GM20431 (cell line): Measurements from ENCODE around the gene TCF12.
"Not testable (repeated sequence)": the region's sequence is repeated elsewhere in the genome, so short reads cannot be mapped to it uniquely, and the experiment has no call there.

ENCODE experiments used
- in situ Hi-C: fragments of 300-500 bp; cut with MseI, MboI; formaldehyde crosslinking; loops from one replicate; pipeline ENCODE4 v1.15.0; 2020; ENCODE audit warnings: low sequenced_read_pairs; ENCODE audit not compliant: unreplicated experiment

The TCF12 gene

DNA sequence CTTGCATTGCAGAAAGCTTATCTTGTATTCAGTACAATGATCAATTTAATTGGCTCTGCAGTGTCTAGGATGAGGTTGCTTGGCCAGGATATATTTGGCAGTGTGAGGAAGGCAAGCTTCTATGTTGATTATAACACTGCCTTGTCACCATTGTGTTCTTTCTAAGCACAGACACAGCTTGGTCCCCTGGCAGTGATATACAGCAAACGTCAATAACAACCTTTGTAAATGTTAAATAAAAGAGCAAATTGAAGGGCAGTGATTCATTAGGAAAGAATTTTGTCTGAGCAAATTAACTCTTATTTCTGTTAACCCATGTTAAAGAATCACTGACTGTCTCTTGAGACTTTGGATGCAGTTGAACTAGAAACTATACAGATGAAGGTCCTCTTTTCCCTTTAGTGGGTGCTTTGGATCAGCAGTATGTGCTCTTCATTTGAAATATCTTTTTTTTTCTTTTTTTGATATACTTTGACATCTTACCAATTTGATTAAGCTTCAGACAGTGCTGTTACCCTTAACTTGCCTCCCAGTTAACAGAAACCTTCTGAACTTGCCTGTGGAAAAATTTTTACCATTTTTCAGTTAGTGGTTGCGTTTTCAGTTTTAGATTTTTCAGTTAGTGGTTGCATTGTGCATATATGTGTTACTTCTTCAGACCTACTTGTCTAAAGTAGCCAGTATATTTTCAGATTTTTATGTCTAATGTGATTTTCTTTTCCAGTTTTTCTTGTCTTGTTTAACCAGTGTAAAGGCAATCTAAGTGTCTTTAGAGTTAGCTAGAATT lies 199.8 kb downstream of the TCF12 start:
- in situ Hi-C loops: no loop called here

DNA sequence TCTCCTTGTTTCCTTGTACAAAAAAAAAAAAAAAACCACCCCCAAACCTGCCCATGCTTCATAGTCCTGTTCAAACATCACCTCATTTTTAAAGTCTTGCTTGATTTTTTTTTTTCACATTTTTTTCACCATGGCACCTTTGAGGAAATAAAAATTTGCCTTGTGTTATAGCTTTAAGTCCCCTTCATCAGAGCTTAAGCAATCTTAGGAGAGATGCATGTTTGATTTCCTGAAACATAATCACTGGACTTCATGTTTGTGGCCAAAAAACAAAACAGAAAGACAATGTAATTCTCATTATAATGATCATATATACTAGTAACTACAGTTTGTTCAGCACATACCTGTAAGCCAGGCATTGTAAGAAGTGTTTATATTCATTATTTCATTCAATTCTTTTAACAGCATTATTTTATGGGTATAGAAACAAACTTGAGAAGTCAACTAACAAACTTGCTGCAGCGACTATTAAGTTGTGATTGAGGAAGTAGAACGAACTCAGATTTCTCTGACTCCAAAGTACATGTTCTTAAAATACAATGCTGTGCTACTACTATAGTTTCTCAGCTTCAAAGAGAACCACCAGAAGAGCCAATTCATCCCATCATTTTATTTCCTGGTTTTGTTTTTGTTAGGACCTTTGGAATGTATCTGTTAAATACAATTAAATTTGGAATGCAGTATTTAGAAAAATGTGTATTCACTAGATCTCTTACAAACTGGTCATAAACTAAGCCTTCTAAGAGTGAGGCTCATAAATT lies 203.8 kb downstream of the TCF12 start:
- in situ Hi-C loops: no loop called here

DNA sequence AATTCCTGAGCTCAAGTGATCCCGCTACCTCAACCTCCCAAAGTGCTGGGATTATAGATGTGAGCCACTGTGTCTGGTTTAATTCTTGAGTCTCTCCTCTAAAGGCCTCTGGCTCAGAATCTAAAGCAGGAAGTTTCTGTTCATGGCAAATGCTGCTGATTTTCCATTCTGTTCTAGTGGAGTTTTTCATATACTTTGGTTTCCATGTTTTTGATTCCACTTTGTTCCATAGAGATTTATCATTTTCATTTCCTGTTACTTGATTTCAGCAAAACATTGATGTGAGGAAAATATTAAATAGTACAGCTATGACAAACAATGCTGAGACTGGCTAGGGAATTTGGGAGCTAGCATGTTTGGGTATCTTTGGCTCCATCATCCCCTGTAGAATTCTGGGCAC lies 205.6 kb downstream of the TCF12 start:
- in situ Hi-C loops: no loop called here

DNA sequence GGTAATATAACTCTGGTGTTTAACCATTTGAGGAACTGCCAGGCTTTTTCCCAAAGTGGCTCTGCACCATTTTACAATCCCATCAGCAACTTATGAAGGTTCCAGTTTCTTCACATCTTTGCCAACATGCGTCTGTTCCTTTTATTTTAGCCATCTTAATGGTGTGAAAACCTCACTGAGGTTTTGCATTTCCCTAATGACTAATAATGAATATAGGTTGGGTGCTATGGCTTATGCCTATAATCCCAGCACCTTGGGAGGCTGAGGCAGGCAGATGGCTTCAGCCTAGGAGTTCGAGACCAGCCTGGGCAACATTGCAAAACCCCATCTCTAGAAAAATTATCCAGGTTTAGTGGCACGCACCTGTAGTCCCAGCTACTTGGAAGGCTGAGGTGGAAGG lies 210.6 kb downstream of the TCF12 start:
- in situ Hi-C loops: no loop called here

DNA sequence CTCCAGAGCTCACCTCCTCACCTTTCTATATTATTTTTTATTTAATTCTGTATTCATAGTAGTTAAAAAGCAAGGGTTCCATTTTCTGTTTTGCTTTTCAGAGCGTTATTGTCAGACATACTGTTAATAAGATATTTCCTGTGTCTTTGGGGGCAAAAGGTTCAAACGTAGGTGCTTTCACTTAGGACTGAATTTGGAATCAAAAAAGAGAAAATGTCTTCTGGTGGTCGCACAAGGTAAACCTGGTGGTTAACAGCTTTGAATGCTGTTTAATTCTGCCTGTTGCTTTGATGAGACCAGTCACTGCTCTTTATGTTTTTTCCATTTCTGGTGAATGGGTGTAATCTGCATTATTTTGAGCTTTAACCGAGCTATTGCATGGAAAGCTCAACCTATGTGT lies 212.5 kb downstream of the TCF12 start:
- in situ Hi-C loops: no loop called here

DNA sequence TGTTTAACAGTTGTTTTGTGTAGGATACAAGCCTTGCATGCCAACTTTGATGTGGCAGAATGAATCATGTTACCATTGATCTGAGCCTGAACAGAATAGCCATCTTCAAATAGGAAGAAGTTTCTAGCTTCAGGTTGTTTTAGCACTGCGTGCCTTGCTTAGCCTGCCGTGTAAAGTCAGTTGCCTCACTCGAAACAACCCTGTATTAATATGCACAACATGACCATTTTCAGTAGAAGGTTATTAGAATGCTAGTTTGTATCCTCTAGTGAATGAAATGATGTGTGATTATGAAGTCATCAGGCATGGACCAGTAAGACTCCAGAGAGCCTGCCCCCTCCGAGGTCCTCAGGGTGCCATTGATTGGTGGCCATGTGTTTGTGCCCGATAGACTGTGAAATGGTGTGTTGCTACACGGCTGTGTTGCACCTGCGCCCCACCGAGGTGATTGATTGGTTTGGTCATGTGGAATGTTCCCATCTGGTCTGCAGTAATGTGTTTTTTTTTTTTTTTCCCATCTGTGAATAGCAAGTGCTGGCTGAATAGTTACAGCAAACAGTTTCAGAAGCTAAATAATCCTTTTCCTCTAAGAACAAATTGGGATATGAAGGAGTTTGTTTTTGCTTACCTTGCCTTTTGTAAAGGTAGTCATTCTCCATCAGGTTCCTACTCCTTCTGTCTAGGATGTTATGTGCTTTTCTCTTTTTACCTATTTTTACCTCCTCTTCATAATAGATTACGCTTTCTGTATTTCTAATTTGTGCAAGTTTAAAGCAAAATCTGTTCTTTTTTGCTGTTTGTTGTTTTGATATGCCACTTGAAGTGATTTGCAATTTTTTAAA lies 214.9 kb downstream of the TCF12 start:
- in situ Hi-C loops: no loop called here

DNA sequence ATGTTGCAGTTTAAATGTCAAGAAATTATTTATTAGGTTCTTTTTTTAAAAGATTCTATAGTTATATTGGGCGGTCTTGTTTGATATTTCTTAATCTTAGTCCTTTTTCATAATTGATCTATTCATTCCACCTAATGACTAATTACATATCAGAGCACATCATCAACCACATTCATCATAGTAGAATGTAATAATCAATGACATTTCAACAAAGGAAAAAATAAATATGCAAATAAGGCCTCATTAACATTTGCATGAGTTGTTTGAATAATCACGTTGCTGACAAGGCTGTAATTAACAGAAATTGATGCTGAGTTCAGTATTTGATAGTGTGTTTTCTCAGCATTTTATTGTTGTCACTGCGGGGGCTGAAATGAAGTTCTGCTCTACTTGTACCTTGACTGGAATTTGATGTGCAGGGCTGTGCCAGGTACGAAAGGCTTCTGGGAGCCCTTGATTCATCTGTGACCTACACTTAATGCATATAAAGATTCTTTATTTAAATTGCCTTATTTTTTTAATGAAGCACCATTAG lies 215.7 kb downstream of the TCF12 start:
- in situ Hi-C loops: no loop called here

DNA sequence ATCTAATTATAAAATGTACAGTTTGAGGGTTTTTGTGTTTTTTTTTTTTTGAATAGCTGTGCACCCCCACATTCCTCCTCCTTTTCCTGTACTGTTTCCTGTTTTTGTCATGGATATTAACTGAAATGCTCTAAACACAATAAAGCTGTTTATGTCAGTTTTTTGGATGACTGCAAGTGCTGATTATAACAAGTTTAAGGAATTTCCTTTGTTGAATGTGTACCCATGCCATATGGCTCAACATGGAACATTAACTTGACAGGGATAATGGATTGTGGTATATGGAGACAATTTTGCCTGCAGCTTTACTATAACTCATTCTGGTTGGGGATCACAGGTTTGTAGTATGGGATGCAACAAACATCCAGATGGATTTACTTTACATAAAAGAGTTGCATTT lies 216.4 kb downstream of the TCF12 start:
- in situ Hi-C loops: no loop called here

DNA sequence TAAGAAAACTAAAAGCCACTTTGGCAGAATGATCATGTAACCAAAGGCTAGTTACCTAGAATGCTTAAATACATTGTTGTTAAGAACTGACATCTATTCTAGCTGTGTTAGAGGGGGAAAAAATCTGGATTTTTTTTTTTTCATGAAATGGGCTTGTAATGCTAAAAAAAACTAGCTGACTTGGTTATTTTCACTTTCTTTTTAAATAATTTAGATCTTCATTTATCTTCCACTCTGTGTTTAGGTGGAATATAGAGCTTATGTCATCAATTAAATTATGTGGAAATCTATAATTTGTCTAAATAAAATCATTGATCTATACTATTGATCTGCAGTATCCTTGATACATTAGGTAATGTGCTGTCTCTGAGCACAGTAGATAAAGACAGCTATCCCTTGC lies 217.4 kb downstream of the TCF12 start:
- in situ Hi-C loops: no loop called here

DNA sequence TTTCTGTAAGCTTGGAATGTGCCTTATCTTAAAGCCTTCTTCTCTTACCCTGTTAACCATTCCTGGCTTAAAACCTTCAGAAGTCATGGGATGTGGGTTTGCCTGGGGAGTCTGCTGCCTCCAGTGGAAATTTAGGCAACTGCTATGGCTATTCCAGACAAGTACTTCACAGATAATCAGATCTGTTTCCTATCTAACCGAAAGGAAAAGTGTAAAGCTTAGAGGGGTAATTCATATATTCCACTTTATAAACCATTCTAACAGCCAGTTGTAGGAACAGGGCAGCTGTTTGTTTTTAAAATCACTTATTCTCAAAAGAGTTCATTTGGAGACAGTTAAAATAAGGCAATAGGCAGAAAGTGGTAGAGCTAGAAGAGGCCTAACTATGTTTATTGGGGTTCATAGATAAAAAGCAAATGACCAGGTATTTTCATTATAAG lies 219.9 kb downstream of the TCF12 start:
- in situ Hi-C loops: no loop called here

DNA sequence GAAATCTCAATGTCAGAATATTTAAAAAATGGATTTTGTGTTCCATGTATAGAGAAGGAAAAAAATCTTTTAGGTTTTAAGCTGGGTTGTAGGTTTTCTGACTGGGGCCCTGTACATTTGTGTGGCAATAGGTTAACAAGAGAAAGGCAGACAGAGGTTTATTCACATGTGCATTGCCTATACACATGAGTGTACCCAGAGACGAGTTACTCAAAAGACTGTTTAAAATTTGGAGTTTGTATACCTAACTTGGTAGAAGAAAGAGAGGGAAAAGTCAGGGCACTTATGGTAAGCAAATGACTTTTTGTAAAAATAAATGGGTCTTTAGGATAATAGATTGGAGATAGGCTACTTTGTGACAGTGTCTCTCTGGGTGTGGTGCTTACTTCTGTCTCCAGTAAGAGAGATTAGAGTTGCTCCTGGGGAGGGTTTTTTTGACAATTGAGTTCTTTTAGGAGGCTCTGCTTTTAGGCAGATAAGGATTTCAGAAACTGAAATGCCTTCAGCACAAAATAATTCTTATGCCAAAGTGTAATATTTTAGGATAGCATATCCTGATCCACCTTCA lies 225.2 kb downstream of the TCF12 start:
- in situ Hi-C loops: loop anchor here (10.0 kb wide), 1 partner anchor 161 kb away; no protein-coding TSS in a partner anchor

DNA sequence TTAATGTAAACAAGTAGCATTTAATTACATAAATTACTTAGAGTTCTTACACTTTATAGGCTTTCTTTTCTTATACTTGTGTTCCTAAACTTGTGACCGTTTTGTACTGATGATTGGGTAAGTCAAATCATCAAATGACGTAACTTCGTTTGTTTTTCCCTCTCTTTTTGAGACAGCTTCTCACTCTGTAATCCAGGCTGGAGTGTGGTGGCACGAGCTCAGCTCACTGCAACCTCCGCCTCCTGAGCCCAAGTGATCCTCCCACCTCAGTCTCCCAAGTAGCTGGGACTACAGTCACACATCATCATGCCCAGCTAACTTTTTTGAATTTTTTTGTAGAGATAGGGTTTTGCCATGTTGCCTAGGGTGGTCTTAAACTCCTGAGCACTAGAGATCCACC lies 226.0 kb downstream of the TCF12 start:
- in situ Hi-C loops: loop anchor here (10.0 kb wide), 1 partner anchor 160 kb away; no protein-coding TSS in a partner anchor

DNA sequence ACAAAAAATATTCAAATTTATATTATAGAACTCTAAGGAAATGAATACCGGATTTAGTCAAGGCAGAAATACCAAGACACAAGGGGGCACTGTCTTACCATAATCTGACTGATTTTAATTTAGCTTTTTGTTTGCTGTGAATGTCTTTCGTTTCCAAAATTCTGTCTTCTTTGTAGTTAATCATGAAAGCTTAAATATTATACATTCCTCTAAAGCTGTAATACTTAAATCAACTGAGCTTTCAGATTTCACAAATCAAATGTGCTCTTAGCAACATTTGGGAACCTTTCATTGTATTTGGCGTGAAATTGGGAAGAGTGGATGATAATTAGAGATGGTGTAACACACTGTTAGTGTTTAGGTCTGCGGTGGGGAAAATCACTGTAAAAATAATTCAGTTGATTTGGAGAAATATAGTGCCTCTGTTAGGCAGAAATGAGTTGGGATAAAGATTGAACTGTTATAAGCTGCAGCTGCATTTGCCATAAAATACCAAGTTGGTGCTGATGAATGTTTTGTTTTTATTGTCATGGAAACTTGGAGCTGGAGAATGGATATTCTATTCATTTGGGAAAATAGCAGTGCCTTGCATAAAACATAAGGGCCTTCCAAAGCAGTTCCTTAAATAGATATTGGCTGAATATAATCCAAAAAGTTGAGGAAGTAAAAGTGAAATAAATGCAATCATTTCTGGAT lies 228.2 kb downstream of the TCF12 start:
- in situ Hi-C loops: loop anchor here (10.0 kb wide), 1 partner anchor 158 kb away; no protein-coding TSS in a partner anchor

DNA sequence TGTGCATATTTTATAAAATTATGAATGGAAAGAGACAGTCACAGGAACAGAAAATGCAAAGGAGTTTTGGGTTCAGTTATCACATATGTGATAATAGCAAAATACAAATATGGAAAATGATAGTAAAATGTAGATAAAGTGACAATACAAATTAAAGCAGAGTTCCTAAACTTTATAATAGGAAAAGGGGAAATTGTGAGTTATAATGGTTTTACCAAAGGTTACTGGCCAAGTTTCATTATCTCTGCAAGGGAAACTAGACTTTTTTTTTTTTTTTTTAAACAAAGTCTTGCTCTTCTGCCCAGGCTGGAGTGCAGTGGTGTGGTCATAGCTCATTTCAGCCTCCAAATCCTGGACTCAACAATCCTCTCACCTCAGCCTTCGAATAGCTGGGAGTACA lies 229.2 kb downstream of the TCF12 start:
- in situ Hi-C loops: loop anchor here (10.0 kb wide), 1 partner anchor 157 kb away; no protein-coding TSS in a partner anchor

DNA sequence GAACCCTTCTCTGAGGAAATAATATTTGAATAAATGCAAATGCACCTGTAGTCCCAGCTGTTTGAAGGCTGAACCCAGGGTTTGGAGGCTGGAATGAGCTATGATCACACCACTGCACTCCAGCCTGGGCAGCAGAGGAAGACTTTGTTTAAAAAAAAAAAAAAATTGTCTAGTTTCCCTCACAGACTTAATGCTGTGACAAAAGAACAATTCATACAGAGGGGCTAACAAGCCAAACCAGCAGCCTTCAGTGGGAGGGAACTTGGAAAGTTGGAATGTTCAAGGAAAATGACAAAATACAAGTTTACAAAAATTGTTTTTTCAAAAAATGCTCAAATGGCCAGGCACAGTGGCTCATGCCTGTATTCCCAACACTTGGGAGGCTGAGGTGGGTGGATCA lies 229.8 kb downstream of the TCF12 start:
- in situ Hi-C loops: loop anchor here (10.0 kb wide), 1 partner anchor 157 kb away; no protein-coding TSS in a partner anchor

DNA sequence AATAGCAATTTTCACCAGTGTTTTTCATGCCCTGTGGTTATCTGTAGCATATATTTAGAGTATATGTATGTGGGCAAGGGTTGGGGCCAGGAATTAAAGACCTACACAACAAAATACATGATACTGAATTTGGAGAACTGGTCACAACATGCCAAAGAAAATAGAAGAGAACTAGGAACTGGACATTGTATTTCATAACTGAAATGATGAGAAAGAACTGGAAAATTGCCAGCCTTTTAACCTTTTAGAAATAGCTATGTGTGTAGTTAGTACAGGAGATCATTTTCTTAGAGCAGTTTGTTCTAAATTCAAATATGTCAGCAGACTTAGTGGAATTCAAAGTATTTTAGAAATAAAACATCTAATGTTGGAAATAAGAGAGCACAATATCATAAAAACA lies 230.8 kb downstream of the TCF12 start:
- in situ Hi-C loops: loop anchor here (10.0 kb wide), 1 partner anchor 156 kb away; no protein-coding TSS in a partner anchor

DNA sequence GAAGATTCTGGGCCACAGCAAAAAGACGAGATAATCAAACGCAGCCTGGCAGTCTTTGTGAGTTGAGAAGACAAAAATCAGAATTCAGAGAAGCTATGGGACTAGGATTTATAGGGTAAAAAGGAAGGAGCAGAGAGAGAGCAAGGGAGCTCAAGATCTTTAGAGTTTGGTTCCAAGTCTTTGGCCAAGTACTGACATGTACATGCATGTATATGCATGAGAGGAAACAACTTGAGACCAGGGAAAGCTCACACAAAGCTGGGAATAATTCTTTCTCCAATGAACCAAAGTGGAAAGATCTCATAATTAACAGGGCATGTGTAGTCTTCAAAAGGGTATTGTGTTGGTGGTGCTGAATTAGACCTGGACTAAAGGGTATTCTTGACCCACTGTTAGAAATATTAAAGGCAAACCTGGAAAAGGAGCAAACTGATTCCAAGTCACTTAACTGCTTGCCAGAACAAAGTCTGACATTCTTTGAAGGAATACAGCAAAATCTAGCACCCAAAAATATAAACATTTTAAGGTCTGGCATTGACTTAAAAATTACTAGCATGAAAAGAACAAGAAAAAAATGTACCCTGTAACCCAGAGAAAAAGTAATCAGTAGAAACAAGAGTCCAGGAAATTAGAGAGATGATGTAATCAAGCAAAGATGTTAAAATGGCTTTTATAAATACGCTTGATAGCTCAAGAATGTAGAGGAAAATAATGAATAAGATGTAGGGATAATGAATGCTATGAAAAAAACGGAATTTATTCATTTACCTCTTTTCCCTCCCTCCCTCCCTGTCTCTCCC lies 231.8 kb downstream of the TCF12 start:
- in situ Hi-C loops: no loop called here

DNA sequence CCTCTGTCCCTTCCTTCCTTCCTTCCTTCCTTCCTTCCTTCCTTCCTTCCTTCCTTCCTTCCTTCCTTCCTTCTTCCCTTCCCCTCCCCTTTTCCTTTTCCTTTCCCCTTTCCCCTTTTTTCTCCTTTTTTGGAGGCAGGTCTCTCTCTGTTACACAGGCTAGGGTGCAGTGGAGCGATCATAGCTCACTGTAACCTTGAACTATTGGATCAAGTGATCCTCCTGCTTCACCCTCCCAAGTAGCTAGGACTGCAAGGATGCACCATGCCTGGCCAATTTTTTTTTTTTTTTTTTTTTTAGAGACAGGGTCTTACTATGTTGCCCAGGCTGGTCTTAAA lies 232.4 kb downstream of the TCF12 start:
- in situ Hi-C loops: not testable (repeated sequence)
